22Rv1 (cell line): ENCODE data around the gene PDRG1.

ENCODE experiments used
- H3K27ac ChIP-seq: fragments of 450-650 bp; 2 replicates; pipeline ENCODE4 v1.5.1; 2017
- CTCF ChIP-seq: fragments of 450-650 bp; IDR thresholded peaks from 2 replicates; pipeline ENCODE4 v1.5.1; 2017; ENCODE audit warnings: mild to moderate bottlenecking
- ZFX ChIP-seq: fragments of 450-650 bp; IDR thresholded peaks from 2 replicates; pipeline ENCODE4 v1.6.1; 2017; ENCODE audit warnings: antibody characterized with exemption, borderline replicate concordance

Gene PDRG1

DNA sequence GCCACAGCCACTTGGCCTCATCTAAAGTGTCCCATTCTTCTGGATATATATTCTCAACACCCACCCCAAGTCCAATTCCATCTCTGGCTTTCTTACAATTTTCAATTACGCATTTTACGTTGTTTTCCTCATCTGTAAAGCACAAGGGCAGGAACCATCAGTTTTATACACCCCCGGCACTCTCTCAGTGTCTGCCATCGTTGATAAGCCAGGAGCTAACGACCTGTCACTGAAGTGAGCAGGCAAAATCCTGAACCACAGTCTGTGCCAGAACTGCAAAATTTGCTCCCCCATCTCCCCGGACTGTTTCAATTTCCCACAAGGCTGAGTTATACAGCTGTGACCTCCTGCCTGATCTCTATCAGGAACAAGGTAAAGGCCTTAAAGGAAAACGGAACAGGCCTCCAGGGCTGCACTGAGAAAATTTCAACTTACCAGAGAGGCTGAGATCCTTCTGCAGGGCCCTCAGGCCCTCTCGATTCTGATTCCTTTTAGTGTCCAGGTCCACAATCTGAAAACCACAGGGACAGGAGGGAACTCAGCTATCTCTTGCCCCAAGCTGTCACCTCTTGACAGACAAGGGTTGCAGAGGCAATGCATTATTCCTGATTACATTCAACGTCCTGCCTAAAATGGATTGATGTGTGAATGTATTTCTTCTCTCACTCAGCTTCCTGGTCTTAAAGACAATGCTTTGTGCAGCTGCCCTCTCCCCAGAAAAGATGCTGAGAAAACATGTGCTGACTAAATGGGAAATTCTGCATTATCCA is 1.8 kb downstream of the PDRG1 start:
- TF ChIP-seq CTCF (no peak), ZFX (no peak)
- H3K27ac ChIP-seq: no peak overlapping the region

DNA sequence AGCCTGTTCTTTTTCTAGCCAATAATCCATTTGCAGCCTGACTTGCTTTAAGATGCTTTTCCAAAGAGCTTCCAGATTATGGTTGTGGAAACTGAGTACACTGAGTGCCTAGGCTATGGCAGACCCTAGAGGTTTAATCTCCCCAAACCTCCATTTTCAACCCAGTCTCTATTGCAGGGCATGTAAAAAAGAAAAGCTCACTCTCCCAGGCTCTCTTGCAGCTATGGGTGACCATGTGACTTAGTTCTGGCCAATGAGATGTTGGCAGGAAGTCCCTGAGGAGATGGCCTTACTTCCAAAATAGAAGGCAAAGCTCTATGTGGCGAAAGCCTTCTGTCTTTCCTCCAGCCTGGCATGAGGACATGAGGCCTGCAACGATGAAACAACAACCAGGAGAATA is 3.8 kb downstream of the PDRG1 start:
- H3K27ac ChIP-seq: no peak overlapping the region
- no peak for TF ChIP-seq CTCF

GRCh38 chr20:31945785-31946184 is 6.1 kb downstream of the PDRG1 start:
- no peak overlapping the region for H3K27ac ChIP-seq
- TF ChIP-seq ZFX: no peak

- TF ChIP-seq ZFX (no peak), CTCF (no peak)
- no peak overlapping the region for H3K27ac ChIP-seq
Measured at GRCh38 chr20:31945319-31945718, 6.5 kb downstream of the PDRG1 start.

DNA sequence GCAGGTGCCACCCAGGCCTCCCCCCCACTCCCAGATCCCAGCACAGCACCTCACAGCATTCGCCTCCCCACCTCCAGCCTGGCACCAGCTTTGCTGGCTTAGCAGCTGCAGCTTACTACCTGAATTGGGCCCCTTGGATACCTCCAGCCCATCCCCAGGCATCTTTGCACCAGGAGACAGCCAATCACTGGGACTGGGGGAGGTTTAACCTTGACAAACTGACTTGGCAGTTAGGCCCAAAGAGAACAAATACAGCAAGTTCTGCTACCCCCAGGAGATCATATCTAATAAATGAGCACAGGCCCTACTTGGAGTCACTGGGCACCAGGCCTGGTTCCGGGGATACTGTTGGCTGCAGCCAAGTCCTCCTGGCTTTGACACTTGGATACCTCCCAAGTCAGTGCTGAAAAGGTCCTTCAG is 8.8 kb downstream of the PDRG1 start:
- TF ChIP-seq ZFX: no peak
- H3K27ac ChIP-seq: no peak overlapping the region

DNA sequence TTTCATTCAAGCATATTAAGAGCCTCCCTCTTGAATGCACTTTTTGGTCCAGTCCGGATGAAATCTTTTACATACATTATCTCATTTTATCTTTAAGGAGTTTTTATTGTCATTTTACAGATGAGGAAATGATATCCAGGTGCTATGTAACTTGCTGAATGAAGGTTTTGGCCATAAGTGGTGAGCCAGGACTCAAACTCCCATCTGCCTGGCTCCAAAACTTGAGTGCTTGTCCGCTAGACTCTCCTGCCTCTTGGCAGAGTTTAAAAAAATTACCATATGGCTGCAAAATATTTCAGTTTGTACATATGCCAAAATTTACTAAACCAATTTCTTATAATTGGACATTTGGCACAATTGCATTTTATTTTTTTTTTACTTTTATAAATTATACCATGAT is 12.2 kb downstream of the PDRG1 start:
- H3K27ac ChIP-seq: no peak overlapping the region
- TF ChIP-seq ZFX (no peak), CTCF (no peak)

- no peak overlapping the region for H3K27ac ChIP-seq
- TF ChIP-seq ZFX: no peak
- no peak for TF ChIP-seq CTCF
Measured at GRCh38 chr20:31937820-31938219, 14.0 kb downstream of the PDRG1 start.

DNA sequence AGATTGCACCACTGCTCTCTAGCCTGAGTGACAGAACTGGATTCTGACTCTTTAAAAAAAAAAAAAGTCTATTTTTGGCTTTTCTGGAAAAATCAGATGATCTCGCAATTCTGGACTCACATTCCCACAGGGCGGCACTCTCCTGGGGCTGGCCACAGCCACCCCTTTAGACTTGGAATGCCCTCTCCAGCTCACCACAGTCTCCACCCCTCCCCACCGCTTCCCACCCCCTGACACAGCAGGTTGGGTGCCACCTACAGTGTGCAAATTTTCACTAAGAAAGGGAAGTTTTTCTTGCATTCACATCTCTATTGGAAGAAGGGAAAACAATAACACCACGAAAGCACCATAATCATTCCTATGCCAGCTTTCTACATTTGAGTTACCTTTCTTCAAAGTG is 15.4 kb downstream of the PDRG1 start:
- no peak overlapping the region for H3K27ac ChIP-seq
- TF ChIP-seq ZFX: no peak
- TF ChIP-seq CTCF: no peak
